ENCODE measurements around the gene BNC2.

BNC2 gene

GRCh38 chr9:16796304-16796825, 74.1 kb downstream of the BNC2 start:
- Histone ChIP-seq H3K9ac (ENCODE audit: insufficient read length) (no peak overlapping the region), H3K9me3 (ENCODE audit: low read depth, low read length) (no peaks in the 10 kb centered on the region)
- TF ChIP-seq FOXP2 (optimal IDR thresholded peaks at IDR 0.05; ENCODE audit: control extremely low read depth, extremely low read length, insufficient read depth) = no peak
- TF ChIP-seq POLR2AphosphoS5 (IDR thresholded peaks at IDR 0.05; ENCODE audit: borderline replicate concordance, low read depth, low read length) = no peak
- no peak for TF ChIP-seq EZH2 (IDR thresholded peaks at IDR 0.05)

DNA sequence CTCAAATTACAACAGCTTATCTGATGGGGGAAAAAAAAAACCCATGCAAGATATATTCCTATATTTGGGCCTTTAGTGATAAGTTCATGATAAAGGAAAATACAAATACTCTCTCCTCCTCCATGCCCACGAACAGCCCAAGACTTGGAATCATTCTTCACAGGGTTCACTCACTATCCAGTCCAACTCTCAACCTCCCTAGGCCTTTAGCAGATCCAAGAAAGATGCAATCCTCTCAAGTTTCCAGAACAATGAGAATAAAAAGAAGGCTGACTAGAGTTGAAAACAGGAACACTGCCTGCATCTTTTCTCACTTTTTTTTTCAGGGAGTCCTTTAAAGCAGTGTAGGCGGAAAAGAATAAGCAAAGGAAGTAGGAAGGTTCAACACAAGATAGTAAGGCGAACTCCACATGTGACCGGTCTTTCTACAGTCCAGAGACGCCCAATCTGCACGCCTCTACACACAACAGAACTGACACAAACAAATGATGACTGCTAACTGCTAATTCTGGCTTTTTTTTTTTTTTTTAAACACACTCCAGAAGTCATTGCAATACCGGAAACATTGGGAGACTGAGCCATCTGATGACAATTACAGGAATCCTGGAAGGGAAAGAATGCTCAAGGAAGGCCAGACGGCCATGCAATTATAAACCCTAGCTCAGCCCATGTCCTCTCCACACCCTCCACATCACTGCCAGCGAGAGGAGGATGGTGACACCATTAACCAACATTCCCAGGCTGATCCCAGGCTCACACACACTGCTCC, 75.4 kb downstream of the BNC2 start:
- Histone ChIP-seq H3K36me3 (ENCODE audit: insufficient read depth, low read length) (no peaks in the 10 kb centered on the region), H3K9ac (ENCODE audit: insufficient read length) (no peak overlapping the region), H3K9me3 (ENCODE audit: low read depth, low read length) (no peaks in the 10 kb centered on the region), H3K27ac (no peak overlapping the region), H3K4me3 (no peak overlapping the region)
- no peak for DNase-seq (ENCODE audit: low read depth, low spot score)
- TF ChIP-seq FOXP2 (optimal IDR thresholded peaks at IDR 0.05; ENCODE audit: control extremely low read depth, extremely low read length, insufficient read depth) (no peak), POLR2AphosphoS5 (IDR thresholded peaks at IDR 0.05; ENCODE audit: borderline replicate concordance, low read depth, low read length) (no peak), EZH2 (IDR thresholded peaks at IDR 0.05) (no peak)

More at GRCh38 chr9:16796304-16796825, 74.1 kb downstream of the BNC2 start:
- DNase-seq (ENCODE audit: low read depth, low spot score) = no peak
- Histone ChIP-seq H3K27ac (no peak overlapping the region), H3K4me3 (no peak overlapping the region), H3K36me3 (ENCODE audit: insufficient read depth, low read length) (no peaks in the 10 kb centered on the region)

DNA sequence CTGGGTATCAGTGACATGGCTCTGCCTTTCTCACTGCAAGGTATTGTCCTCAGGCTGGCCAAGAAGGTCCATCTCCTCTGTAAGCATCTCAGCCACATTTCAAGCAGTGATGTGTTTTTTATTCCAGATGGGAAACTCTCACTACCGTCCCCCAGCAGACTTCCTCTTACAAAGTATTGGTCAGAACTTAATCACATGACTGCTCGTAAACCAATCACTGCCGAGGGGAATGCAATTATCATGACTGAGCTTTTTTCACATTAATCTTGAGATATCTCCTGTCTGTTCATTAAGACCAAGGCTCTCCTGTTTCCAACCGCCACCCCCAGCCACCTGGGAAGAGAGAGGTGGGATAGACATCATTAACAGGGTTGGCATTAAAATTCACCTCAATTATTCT, 76.4 kb downstream of the BNC2 start:
- Histone ChIP-seq H3K4me3 (no peak overlapping the region), H3K9me3 (ENCODE audit: low read depth, low read length) (no peaks in the 10 kb centered on the region), H3K36me3 (ENCODE audit: insufficient read depth, low read length) (no peaks in the 10 kb centered on the region), H3K27ac (no peak overlapping the region), H3K9ac (ENCODE audit: insufficient read length) (no peak overlapping the region)
- no peak for TF ChIP-seq FOXP2 (optimal IDR thresholded peaks at IDR 0.05; ENCODE audit: control extremely low read depth, extremely low read length, insufficient read depth)
- no peak for TF ChIP-seq POLR2AphosphoS5 (IDR thresholded peaks at IDR 0.05; ENCODE audit: borderline replicate concordance, low read depth, low read length)
- TF ChIP-seq EZH2 (IDR thresholded peaks at IDR 0.05) = no peak
- no peak for DNase-seq (ENCODE audit: low read depth, low spot score)

DNA sequence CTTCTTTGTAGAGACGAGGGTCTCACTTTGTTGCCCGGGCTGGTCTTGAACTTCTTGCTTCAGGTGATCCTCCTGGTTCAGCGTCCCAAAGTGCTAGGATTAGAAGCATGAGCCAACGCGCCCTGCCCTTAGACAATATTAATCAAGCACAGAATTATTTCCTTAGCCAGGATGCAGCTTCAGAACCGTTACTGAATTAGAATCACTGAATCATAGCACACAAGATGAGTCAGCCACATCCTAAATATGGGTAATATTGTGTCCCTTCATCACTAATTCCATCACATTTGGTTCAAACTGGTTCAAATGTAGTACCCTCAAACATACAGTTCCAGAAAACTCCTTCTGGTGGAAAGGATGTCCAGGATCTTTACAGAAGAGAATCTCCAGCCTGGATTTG, 82.7 kb downstream of the BNC2 start:
- DNase-seq (ENCODE audit: low read depth, low spot score) = no peak
- Histone ChIP-seq H3K36me3 (ENCODE audit: insufficient read depth, low read length) (no peaks in the 10 kb centered on the region), H3K27ac (no peak overlapping the region)

DNA sequence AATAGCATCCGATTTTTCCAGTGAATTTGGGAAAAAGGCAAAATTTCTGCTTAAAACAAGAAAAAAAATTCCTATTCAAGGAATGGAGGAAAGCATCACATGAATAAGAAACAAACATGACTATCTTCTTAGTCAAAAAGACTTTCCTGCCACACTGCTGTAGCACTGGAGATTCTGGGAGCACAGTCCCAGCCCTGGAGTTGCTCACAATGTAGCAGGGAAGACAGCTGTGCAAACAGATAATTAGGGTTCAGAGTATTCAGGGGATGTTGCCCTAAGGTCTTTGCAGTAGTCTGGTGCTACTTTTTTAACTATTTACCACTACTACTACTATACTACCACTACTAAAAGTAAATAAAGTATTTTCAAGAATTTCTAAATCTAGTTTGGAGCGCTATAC, 86.5 kb downstream of the BNC2 start:
- Histone ChIP-seq H3K27ac (no peak overlapping the region), H3K36me3 (ENCODE audit: insufficient read depth, low read length) (no peaks in the 10 kb centered on the region), H3K4me3 (no peak overlapping the region), H3K9ac (ENCODE audit: insufficient read length) (no peak overlapping the region), H3K9me3 (ENCODE audit: low read depth, low read length) (no peaks in the 10 kb centered on the region)
- DNase-seq (ENCODE audit: low read depth, low spot score) = no peak
- TF ChIP-seq FOXP2 (optimal IDR thresholded peaks at IDR 0.05; ENCODE audit: control extremely low read depth, extremely low read length, insufficient read depth) (no peak), POLR2AphosphoS5 (IDR thresholded peaks at IDR 0.05; ENCODE audit: borderline replicate concordance, low read depth, low read length) (no peak), EZH2 (IDR thresholded peaks at IDR 0.05) (no peak)

More for the DNA sequence above, 82.7 kb downstream of the BNC2 start:
- TF ChIP-seq EZH2 (IDR thresholded peaks at IDR 0.05) (no peak), FOXP2 (optimal IDR thresholded peaks at IDR 0.05; ENCODE audit: control extremely low read depth, extremely low read length, insufficient read depth) (no peak), POLR2AphosphoS5 (IDR thresholded peaks at IDR 0.05; ENCODE audit: borderline replicate concordance, low read depth, low read length) (no peak)
- Histone ChIP-seq H3K9me3 (ENCODE audit: low read depth, low read length) (no peaks in the 10 kb centered on the region), H3K9ac (ENCODE audit: insufficient read length) (no peak overlapping the region), H3K4me3 (no peak overlapping the region)

- TF ChIP-seq POLR2AphosphoS5 (IDR thresholded peaks at IDR 0.05; ENCODE audit: borderline replicate concordance, low read depth, low read length) = no peak
- TF ChIP-seq EZH2 (IDR thresholded peaks at IDR 0.05) = no peak
- TF ChIP-seq FOXP2 (optimal IDR thresholded peaks at IDR 0.05; ENCODE audit: control extremely low read depth, extremely low read length, insufficient read depth) = no peak
- Histone ChIP-seq H3K9ac (ENCODE audit: insufficient read length) (no peak overlapping the region), H3K27ac (0 out of 2 replicates have a peak overlapping the region, but pooled peaks have one; percentile 23), H3K4me3 (no peak overlapping the region), H3K9me3 (ENCODE audit: low read depth, low read length) (no peaks in the 10 kb centered on the region), H3K36me3 (ENCODE audit: insufficient read depth, low read length) (no peaks in the 10 kb centered on the region)
- DNase-seq (ENCODE audit: low read depth, low spot score) = no peak
These were observed 88.0 kb downstream of the BNC2 start for GRCh38 chr9:16782490-16782889.

GRCh38 chr9:16775330-16775729, 95.1 kb downstream of the BNC2 start:
- no peak for TF ChIP-seq POLR2AphosphoS5 (IDR thresholded peaks at IDR 0.05; ENCODE audit: borderline replicate concordance, low read depth, low read length)
- no peak for TF ChIP-seq EZH2 (IDR thresholded peaks at IDR 0.05)
- TF ChIP-seq FOXP2 (optimal IDR thresholded peaks at IDR 0.05; ENCODE audit: control extremely low read depth, extremely low read length, insufficient read depth) = no peak
- DNase-seq (ENCODE audit: low read depth, low spot score) = no peak
- Histone ChIP-seq H3K36me3 (ENCODE audit: insufficient read depth, low read length) (no peaks in the 10 kb centered on the region), H3K27ac (no peak overlapping the region), H3K9ac (ENCODE audit: insufficient read length) (no peak overlapping the region), H3K9me3 (ENCODE audit: low read depth, low read length) (no peaks in the 10 kb centered on the region), H3K4me3 (no peak overlapping the region)

DNA sequence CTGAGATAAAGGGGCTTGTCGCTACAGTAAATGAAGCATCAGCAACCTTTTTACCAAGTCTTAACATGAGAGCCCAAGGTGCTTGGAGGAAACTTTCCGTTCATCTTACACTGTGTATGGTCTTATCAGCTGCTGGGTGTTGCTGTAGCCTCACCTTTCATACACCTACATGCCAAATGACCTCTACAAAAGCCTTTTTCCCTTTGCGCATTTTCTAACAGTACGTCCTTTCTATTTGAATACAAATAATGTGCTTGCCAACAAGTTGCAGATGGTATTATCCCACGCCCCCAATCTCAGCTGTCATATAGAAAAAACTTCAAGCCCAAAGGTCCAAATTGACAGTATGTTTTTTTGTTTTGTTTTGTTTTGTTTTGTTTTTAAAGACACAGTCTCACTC, 96.9 kb downstream of the BNC2 start:
- H3K9me3 ChIP-seq (ENCODE audit: low read depth, low read length) = no peaks in the 10 kb centered on the region
- no peaks in the 10 kb centered on the region for H3K36me3 ChIP-seq (ENCODE audit: insufficient read depth, low read length)
- H3K9ac ChIP-seq (ENCODE audit: insufficient read length) = no peak overlapping the region
- no peak overlapping the region for H3K4me3 ChIP-seq
- DNase-seq (ENCODE audit: low read depth, low spot score) = no peak
- TF ChIP-seq EZH2 (IDR thresholded peaks at IDR 0.05) = no peak
- no peak for TF ChIP-seq POLR2AphosphoS5 (IDR thresholded peaks at IDR 0.05; ENCODE audit: borderline replicate concordance, low read depth, low read length)
- no peak for TF ChIP-seq FOXP2 (optimal IDR thresholded peaks at IDR 0.05; ENCODE audit: control extremely low read depth, extremely low read length, insufficient read depth)
- H3K27ac ChIP-seq = no peak overlapping the region
